ENCODE data around the gene TMEM53.

GRCh38 chr1:44649788-44650158, 24.5 kb downstream of the TMEM53 start:
- TF ChIP-seq CTCF (IDR thresholded peaks at IDR 0.05; ENCODE audit: low read length) (no peak), EZH2phosphoT487 (IDR thresholded peaks at IDR 0.05; ENCODE audit: low read length) (no peak)

Measured in MM.1S (cell line).